NCI-H345 treated with DMSO at 0.1 percent for 48 hours (cell line): ENCODE results near the gene ACLY.
A peak's percentile ranks its signal among the peaks of the same experiment; 100 is the strongest.
"Not testable (repeated sequence)": the region's sequence is repeated elsewhere in the genome, so short reads cannot be mapped to it uniquely, and the experiment has no call there.

Experiments used
- DNase-seq: peaks from one replicate; lab custom pipeline; 2025; ENCODE audit not compliant: unreplicated experiment; lab: John Stamatoyannopoulos, UW

The ACLY gene

DNA sequence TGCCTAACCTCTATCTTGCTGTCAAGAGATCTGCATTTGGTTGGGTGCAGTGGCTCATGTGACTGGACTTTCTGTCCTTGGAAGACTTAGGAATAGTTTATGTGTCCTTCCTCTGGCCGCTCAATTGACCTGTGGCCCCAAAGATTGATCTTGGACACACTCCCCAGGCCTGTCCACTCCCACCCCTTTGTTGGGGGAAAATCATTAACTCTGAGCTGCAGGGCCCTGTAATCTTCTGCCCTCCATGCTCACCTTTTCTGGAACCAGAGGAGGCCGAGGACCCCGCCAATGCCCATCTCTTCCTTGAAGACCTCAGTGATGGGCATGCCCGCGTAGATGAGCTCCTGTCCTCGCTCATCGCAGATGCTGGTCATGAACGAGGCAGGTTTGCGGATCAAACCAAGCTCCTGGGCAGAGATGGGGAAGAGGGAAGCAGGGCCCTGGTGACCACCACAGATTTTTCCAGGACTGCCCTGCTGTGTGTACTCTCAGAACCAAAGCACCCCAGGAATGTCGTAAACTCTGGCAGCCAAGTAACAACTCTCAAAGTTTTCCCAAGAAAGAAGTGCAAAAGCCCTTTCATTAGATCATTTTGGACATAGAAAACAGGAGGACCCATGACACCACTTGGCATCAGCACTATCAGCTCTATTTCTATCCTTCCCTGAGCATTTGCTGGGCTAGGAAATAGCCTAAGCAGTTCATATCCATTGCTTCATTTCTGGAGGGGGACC lies 45.0 kb downstream of the ACLY start:
- no peak for DNase-seq

DNA sequence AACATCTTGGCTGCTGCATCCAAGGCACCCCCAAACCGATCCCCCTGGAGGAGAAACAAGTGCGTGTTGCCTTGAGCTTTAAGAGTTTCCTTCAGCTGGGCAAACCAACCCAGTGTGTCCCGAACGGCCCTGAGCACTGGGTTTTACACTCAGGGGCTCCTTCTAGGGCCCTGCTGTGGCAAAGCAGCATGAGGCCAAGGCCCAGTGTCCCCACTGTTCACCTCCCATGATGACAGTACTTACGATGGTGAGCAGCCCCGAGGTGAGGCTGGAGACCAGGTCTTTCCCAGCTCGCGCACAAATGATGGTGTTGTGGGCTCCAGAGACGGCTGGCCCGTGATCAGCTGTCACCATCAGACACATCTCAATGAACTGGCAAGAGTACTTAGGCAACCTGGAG lies 47.0 kb downstream of the ACLY start:
- DNase-seq: no peak

DNA sequence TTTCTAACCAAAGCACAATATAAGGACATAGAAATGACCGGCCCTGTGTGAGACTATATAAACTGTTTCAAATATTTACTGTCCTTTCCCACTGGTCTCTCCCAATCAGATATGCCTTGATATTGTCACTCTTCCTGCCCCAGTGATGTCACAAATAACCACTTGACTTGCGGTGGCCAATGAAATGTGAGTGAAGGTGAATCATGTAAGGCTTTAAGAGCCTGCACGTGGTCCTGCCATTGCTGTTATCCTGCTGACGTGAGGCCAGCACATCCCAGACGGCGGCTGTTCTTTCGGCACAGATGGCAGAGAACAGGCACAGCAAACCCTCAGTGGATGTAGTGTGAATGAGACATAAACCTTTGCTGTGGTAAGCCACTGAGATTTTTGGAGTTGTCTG lies 48.1 kb downstream of the ACLY start:
- DNase-seq: no peak

DNA sequence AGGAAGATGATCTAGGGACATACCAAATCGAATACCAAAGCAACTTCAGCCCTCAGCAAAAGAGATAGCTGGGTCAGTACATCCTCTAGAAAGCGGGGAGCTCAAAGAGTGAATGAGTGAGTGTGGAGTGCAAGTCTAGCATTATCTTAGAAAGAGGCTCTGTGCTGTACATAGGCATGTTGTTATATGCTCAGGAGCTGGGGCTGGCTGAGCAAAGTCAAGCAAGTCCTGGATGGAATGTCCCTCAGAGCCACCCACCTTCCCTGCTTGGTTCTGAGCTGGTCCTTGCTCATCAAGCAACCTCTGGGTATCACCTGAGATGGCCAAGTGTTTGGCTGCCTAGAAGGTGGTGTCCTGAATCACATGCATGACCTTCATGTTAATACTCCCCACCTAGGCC lies 48.7 kb downstream of the ACLY start:
- DNase-seq: no peak

DNA sequence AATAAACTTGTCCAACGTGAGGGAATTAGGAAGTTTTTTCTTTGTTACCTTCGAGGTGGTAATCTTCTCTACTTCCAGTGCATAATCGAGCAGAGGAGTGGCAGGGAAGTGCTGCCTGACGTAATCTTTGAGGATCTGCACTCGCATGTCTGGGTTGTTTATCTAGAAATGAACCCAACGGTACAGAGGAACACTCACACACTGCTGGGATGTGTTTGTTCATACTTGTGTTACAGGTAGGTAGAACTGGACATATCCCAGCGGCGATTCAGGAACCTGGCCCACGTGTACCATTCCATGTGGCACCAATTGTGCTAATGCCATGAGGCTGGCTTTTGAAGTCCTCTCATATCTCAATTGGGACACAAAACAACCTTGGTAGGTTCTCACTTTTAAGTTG lies 49.3 kb downstream of the ACLY start:
- no peak for DNase-seq

DNA sequence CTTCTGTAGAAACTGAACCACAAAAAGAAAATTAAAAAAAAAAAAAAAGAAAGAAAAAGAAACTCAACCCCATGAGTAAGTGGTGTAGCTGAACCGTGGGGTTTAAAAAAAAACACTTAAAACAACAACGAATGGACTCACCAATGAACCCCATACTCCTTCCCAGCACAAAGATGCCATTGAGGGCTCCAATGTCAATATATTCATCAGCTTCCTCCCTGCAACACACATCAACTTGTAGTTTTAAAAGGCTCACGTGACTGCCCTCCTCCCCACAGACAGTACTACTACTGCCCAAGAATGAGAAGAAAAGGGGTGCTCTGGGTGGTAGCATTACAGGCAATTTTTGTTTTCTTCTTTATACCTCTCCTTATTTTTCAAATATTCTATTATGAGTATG lies 50.2 kb downstream of the ACLY start:
- no peak for DNase-seq

DNA sequence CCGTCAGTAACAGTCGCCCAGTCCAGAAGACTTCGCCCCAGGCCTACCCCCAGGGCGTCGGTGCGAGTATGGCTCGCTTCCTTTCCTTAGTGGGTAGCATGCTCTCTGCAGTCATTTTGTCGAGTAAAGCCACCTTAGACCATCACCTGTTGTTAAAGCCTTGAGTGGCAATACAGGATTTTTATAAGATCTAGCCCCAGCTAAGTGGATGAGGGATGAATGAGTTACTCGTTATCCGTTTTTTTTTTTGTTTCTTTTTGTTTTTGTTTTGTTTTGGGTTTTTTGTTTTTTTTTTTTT lies 53.2 kb downstream of the ACLY start:
- no peak for DNase-seq

DNA sequence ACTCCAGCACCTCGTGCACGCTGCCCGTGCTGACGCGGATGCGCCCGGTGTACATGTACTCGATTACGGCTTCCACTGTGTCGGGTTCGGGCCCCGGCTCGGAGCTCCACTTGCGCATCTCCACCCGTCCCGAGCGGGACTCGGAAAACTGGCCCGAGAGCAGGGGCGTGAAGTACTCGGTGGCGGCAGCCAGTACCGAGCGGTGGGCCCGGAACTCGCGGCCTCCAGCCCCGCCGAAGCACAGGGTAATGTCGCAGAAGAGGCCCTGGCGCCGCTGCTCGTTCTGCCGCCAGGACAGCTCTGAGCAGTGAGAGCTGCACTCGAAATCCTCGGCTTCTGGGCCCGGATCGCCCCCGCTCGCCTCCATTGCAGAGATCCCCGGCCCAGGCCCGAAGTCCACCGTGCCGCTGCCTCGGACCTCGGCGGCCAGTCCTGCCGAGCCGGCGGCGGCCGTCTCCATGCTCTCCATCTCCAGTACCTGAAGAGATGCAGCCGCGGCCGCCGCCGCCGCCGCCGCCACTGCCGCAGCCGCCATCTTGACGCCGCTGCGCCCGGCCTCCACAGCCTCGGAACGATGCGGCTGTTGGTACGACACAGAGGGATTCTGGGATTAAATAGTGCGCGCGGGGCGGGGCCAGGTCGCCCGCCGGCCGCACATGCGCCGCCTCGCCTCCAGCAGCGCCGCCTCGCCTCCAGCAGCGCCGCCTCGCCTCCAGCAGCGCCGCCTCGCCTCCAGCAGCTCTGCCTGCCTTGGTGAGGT lies 53.7 kb downstream of the ACLY start, which contains the start of gene KLHL11:
KLHL11 (minus strand) TSS at position 588 of the 760 bp plus-strand sequence; CDS start at position 535, 53 bp downstream.
- peak; percentile 78 for DNase-seq

DNA sequence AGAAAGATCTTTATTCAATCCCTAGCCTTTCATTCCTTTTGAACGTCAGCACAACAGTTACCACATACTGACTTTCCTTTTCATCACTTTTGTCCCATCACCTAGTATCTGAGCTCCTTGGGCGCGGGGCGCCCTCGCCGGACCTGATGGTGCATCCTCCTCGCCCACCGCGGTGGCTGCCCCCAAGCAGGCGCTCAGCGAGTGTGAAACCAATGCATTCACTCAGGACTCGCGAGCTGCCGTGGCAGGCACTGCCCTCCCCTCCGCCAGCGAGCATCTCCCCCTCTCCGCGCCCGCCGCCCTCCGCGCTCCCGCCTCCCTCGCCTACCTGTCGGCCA lies 54.3 kb downstream of the ACLY start:
- no peak for DNase-seq

DNA sequence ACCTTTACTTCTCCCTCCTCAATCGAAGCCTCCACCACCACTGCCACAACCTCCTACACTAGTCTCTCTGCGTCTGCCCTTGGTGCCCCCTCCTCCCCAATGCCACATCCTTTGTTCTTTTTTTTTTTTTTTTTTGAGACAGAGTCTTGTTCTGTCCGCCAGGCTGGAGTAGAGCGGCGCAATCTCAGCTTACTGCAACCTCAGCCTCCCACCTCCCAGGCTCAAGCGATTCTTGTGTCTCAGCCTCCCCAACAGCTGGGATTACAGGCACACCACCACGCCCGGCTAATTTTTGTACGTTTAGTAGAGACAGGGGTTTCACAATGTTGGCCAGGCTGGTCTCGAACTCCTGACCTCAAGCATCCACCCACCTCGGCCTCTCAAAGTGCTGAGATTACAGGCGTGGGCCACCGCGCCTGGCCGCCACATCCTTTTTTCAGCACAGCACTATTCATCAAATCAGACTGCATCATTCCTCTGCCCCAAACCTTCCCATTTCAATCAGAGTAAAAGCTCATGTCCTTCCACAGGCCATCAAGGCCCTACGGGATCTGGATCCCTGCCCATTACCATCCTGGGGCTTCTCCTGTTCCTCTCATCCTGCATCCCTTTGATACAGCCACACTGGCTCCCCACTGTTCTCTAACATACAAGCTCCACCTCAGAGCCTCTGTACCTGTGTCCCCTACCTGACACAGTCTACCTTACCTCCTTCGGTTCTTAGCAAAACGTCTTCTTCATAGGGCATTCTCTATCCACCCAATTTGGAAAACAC lies 55.5 kb downstream of the ACLY start:
- DNase-seq: no peak

DNA sequence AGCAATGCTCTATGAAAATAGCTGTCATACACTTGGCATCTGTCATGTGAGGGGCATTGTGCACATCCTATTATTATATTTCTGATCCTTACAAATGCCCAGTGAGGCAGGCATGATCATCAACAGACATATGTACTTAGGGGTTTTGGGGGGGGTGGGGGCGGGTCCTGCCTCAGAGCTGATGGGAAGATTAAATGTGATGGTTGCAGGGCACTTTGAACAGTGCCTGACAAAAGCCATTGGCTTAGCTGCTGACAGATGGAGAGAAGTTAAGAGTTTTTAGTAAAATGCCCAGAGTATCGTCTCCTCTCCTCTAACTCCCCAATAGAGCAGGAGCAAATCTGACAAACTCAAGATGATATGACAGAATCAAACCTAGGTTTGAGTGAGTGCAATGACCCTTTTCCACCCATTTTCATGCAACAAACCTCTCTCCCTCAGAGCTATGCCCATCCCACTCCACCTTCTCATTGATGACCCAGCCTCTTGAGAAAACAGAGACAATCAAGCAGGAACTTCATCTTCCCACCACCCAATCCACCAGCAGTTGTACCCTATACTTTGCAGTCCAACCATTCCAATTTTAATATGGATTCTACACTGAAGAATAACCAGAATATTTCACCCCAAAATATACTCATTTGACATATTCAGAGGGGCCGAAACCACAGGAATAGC lies 58.4 kb downstream of the ACLY start:
- no peak for DNase-seq

DNA sequence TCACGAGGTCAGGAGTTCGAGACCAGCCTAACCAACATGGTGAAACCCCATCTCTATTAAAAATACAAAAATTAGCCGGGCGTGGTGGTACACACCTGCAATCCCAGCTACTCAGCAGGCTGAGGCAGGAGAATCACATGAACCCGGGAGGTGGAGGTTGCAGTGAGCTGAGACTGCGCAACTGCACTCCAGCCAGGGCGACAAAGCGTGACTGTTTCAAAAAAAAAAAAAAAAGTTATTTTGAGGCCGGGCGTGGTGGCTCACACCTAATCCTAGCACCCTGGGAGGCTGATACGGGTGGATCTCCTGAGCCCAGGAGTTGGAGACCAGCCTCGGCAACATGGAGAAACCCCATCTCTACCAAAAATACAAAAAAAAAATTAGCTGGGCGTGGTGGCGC lies 67.4 kb downstream of the ACLY start:
- not testable (repeated sequence) for DNase-seq

DNA sequence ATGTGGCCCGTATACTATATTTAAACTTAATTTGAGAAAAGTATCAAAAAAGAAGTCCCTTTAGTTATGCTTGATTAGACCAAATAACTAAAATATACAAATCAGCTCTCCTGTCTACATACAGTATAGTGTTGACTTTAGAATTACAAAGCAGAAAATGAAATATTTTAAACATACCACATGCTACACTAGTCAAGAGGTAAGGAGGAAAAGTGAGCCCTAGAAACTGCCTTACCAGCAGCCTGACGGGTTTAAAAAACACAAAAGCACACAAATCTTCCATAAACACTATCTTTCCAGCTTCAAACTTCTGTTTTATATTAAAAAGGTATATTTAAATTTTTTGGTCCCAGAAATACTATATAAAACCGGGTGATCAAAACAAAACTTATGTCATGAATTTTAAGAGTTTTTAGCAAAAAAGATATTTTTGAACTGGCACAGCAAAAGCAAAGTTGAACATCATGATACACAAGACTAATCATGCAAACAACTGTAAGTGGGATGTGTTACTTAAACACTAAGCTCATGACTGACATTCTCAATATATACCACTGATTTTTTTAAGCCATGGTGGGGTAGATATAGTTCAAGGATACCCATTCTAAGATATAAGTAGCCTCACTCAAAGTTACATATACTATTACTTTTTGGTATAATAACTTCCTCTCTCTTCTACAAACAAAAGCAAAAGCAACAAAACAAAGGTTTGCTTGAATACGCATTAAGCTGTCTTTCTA lies 69.3 kb downstream of the ACLY start:
- DNase-seq: no peak

DNA sequence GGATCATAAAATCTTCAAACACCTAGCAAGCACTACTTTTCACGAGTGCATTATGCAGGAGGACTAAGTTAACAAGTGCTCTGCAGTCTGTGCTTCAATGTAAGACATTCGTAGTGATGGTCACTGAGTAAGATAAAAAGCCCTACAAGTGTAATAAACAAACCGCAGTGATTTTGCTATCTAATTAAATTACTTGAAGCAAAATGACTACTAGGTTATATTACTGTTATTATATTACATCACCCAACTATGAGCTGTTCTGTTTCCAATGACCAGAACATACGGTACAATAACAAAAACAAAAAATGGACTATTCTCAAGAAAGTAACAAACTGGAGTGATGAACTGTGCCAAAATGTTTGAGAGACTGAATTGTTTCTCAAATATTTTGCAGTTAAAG lies 70.0 kb downstream of the ACLY start:
- DNase-seq: no peak

DNA sequence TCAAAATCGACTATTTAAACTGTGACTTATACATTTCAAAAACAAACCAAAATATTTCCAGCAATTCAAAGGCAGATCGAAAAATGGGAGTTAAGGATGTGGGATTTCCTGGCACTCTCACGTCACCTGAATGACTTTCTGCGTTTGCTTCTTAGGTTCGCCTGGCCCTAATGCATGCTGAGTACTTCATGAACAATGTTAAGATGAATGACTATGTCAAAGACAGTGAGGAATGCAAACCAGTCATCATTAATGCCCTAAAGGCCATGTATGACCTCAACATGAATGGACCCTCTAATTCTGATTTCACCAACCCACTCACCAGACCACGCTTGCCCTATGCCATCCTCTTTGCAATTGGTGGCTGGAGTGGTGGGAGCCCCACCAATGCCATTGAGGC lies 73.8 kb downstream of the ACLY start:
- no peak for DNase-seq

DNA sequence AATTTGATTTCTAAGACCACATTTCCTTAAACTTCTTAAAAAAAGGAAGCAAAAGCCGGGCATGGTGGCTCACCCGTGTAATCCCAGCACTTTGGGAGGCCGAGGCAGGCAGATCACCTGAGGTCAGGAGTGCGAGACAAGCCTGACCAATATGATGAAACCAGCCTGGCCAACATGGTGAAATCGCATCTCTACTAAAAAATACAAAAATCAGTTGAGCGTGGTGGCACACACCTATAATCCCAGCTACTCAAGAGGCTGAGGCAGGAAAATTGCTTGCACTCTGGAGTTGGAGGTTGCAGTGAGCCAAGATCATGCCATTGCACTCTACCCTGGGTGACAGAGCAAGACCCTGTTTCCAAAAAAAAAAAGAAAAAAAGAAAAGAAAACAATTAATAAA lies 78.0 kb downstream of the ACLY start:
- DNase-seq: not testable (repeated sequence)

DNA sequence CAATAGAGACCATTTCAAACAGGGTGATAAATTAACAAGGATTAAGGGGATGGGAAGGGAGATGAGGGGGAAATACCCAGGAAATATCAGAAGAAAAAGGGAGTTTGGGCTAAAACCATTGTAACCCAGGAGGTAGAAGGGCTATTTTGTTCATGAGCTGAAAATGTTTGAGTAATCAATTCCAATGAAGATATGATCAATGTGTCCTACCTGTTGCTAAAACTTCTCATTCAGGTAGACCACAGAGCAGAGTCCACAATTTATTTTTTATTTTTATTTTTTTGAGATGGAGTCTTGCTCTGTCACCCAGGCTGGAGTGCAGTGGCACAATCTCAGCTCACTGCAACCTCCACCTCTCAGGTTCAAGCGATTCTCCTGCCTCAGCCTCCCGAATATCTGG lies 79.3 kb downstream of the ACLY start:
- not testable (repeated sequence) for DNase-seq

DNA sequence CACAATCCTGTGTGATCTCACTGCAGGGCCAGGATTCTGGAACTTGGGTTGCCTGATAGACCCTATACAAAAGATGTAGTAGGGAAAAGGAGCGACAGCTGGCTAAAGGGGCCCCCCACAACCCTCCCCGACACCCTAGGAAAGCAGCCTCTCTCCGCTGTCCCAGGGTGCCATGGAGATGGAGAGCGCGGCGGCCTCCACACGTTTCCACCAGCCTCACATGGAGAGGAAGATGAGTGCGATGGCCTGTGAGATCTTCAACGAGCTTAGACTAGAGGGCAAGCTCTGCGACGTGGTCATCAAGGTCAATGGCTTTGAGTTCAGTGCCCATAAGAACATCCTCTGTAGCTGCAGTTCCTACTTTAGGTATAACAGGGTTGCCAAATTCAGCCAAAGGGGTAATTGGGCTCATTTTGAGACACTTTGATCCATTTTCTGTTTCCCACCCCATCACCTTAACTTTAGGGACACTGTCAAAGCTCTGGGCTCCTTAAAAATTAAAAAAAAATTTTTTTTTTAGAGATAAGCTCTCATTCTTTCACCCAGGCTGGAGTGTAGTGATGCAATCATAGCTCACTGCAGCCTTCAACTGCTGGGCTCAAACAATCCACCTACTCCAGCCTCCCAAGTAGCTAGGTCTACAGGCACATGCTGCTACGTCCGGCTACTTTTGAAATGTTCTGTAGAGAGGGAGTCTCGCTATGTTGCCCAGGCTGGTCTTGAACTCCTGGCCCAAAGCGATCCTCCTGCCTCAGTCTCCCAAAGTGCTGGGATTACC lies 80.8 kb downstream of the ACLY start, which contains the start of gene KLHL10:
KLHL10 (plus strand) TSS at position 65 of the 778 bp plus-strand sequence; CDS start at position 173, 108 bp downstream.
- no peak for DNase-seq

DNA sequence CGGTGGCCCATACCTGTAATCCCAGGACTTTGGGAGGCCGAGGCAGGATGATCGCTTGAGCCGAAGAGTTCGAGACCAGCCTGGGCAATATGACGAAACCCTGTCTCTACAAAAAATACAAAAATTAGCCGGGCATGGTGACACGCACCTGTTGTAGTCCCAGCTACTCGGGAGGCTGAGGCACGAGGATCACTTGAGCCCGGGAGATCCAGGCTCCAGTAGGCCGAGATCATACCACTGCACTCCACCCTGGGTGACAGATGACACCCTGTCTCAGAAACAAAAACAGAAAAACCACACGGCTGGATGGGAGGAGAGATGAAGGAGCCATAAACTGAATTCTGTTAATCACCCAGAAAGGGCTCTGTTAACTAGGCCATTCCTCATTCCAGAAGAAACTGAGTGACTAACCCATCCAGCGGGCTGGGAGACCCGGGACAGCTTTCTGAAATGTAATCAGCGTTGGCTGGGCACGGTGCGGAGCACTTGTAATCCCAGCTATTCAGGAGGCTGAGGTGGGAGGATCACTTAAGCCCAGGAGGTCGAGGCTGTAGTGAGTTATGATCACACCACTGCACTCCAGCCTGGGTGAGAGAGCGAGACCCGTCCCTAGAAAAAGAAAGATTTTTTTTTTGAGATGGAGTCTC lies 82.1 kb downstream of the ACLY start:
- DNase-seq: no peak
